ENCODE measurements around the gene ETHE1.

Gene ETHE1

DNA sequence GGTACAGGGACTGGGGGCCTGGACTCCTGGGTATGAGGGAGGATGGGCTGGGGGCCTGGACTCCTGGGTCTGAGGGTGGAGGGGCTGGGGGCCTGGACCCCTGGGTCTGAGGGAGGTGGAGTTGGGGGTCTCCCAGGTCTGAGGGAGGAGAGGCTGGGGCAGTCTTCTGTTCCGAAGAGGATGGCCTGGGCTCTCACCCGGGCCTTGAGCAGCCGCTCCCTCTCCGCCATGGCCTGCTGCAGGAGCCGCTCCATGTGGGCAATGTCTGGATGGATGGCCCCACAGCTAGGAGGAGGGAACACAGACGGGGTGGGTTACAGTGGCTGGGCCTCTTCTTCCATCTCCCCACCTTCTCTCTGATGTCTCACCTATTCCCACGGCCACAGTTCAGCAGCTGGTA, 40.6 kb downstream of the ETHE1 start:
- DNase-seq = no peak

DNA sequence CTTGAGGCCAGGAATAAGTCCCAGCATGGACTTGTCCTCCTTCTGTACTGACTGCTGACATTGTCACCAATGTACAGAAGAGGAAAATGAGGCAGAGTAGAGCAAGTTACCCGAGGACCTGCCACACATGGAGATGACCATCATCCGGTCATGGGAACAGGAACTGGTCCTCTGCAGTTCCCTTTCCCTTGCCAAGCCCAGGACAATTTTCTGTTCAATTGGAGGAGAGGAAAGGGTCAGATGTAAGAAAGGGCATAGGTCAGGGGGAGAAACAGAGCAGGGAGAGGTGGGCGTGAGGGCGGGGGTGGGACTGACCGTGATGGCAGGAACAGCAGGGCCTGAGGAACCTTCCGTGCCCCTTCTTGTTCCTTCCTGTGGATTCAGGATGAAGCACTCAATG, 41.0 kb downstream of the ETHE1 start:
- DNase-seq = no peak

GRCh38 chr19:43483281-43483680, 43.7 kb downstream of the ETHE1 start:
- DNase-seq = no peak

- DNase-seq = no peak
These were observed 44.8 kb downstream of the ETHE1 start for GRCh38 chr19:43482193-43482592.

DNA sequence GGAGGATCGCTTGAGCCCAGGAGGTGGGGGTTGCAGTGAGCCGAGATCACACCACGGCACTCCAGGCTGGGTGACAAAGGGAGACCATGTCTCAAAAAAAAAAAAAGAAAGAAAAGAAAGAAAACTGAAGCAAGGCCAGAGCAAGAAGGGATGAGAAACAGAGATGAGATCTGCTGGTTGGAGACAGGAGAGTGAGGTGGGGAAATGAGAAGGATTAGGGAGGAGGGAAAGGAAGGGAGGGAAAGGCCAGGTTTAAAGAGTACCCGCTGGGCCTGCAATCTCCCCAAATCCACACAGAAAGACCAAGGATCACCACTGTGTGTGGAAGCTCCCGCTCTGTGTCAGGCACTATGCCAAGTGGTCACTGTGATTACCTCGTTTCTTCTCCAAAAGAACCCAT, 45.3 kb downstream of the ETHE1 start:
- no peak for DNase-seq

DNA sequence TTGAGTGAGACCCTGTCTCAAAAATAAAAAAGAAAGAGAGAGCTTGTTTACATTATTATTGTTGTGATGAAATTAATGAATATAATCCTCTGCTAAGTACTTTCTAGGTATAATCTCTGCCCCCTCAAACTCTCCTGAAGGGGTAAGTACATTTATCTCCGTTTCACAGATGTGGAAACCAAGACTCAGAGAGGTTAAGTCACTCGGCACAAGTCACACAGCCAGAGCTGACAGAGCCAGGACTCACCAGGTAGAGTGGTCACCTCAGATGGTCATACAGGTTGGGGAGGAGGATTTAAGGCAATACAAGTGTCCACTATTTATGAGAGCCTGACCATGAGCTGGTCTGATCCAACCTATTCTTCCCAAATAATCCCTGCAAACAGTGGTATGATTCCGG, 46.4 kb downstream of the ETHE1 start:
- DNase-seq = no peak

GRCh38 chr19:43479961-43480561, 46.9 kb downstream of the ETHE1 start:
- DNase-seq = no peak

GRCh38 chr19:43479226-43479625, 47.8 kb downstream of the ETHE1 start:
- no peak for DNase-seq

DNA sequence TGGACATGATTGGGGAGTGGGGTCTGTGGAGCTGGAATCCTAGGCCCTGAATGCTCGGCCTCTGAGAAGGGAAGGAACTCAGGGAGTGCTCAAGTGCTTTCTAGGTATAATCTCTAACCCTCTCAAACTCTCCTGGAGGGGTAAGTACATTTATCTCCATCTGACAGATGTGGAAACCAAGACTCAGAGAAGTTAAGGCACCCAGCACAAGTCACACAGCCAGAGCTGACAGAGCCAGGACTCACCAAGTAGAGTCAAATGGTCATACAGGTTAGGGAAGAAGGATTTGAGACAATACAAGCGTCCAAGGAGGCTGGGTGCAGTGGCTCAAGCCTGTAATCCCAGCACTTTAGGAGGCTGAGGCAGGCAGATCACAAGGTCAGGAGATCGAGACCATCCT, 48.7 kb downstream of the ETHE1 start:
- DNase-seq = no peak

GRCh38 chr19:43476606-43477005, 50.4 kb downstream of the ETHE1 start:
- DNase-seq = no peak

GRCh38 chr19:43474986-43475705, 51.9 kb downstream of the ETHE1 start:
- peak; percentile 81 for DNase-seq

GRCh38 chr19:43474487-43474886, 52.5 kb downstream of the ETHE1 start:
- DNase-seq = no peak

DNA sequence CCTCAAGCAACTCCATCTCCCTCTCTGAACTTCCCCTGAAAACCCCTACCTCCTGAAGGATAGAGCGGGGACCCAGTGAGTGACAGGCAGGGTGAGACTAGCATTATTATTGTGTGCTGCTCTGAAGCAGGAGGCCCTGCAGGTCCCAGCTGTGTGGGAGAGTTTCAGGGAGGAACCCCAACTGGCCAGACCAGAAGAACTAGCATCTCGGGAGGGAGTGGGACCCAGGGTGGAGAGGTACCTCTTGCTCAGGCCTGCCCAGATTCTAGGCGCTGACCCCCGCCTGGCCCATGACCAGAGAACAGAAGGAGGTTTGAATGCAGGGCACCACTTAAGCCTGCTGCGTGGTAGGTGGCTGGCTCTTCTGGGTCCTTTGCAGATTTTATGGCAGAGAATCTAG, 55.9 kb downstream of the ETHE1 start:
- no peak for DNase-seq

DNA sequence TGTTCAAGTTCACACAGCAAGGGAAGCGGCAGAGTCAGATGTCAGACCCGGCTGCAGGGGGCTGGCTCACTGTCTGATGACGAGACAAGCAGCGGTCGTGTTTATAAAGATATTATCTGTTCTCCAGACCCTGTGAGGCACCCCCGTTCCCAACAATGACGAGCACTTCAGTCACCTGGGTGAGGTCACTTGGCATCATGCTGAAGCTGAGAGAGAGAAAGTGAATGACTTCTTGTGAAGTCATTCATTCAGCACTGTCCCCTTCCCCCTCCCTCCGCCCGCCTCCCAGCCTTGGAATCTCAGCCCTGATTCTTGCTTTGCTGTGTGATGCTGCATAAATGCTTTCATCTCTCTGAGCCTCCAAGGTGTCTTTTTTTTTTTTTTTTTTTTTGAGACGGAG, 56.7 kb downstream of the ETHE1 start:
- no peak for DNase-seq

- no peak for DNase-seq
These were observed 57.9 kb downstream of the ETHE1 start for GRCh38 chr19:43469160-43469480.

GRCh38 chr19:43468354-43469159, 58.4 kb downstream of the ETHE1 start:
- no peak for DNase-seq

DNA sequence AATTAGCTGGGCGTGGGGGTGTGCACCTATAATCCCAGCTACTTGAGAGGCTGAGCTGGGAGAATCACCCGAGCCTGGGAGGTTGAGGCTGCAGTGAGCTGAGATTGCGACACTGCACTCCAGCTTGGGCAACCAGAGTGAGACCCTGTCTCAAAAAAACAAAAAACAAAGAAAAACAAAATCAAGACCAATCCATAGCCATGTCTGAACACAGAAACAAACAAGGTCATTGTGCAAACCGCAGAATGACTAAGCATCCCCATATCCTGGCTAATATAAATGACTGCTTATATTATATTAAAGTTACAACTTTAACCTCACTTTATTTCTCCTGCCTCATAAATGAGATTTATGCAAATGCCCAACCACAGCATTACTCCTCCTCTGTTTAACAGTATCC, 59.3 kb downstream of the ETHE1 start:
- DNase-seq = no peak

GRCh38 chr19:43467276-43467675, 59.7 kb downstream of the ETHE1 start:
- no peak for DNase-seq

- DNase-seq = no peak
These were observed 60.2 kb downstream of the ETHE1 start for GRCh38 chr19:43466793-43467192.

DNA sequence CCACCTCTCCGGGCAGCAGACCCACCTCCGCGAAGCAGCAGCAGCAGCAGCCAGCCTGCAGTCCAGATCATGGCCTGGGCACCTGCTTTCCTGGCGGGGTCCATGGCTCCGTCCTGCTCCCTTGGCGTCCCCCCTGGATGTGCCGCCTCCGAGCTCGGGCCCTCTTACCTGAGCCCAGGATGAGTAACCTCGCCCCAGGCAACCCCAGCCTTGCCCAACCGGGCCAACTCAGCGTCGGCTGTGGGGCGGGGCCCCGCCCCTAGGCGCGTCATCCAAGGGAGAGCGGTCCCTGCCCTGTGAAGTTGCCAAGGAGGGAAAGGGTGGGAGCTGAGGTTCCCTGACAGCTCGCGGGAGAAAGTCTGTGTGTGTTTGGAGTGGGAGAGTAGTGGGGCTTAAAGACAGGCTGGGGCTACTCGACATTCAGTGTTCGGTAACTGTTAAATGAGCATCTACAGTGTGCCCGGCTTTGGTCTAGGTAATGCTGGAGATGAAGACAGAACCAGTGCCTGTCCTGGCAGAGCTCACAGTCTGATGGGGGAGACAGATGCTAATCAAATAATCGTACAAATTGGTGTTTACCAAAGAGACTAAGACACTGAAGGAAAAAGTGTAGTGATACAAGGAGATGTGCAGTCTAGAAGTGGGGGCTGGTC, 61.4 kb downstream of the ETHE1 start, which contains the start of gene LYPD3:
Gene LYPD3, minus strand, starts transcription at position 141 of the 653 bp plus-strand sequence. Its CDS starts 37 bp downstream, at position 104.
- DNase-seq = no peak

DNA sequence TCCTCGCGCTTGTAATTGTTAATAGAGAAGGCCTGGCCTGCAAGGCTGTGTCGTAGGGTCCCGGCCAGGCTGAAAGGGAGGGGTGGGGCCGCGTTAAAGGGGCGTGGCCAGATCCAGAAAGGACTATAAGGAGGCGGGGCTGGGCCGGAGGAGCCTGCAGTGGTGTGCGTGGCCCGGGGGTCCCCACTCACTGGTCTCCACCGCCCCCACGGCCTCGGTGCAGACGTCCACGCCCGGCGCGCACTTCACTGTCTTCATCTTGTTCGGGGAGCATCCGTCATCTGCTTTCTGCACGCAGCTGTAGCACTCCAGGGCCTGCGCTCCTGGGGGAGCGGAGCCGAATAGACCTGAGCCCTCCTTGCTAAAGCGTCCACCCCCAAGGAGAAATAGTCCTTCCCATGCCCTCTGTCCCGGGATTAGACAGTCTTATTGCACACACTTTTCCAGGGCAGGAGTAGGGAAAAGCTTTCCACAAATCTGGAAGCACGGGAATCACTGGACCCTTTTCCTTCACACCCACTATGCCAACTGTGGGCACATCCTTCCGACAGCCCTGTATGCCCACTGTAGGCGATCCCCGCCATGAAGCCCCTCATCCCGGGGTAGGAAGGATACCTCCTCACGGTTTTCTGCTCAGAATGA, 62.7 kb downstream of the ETHE1 start:
- no peak for DNase-seq

- peak; percentile 92 for DNase-seq
These were observed 63.4 kb downstream of the ETHE1 start for GRCh38 chr19:43463381-43464133.

Measured in RPMI8226 (cell line).